ENCODE data around the gene DAPK1.

DAPK1 gene

GRCh38 chr9:87707805-87708506, 210.3 kb downstream of the DAPK1 start:
- no peak for DNase-seq
- intact Hi-C loops (cut with DNase I; ENCODE audit: low total_unique reads) = no loop called here
- Histone ChIP-seq H3K27me3 (no peaks in the 10 kb centered on the region), H3K9me3 (no peaks in the 10 kb centered on the region), H3K4me3 (no peak overlapping the region), H3K36me3 (peaks cover 0 to 14% (median 0%) of the 10 kb centered on the region in 3 donors), H3K4me1 (peaks cover 0 to 13% (median 9%) of the 10 kb centered on the region in 4 donors), H3K27ac (no peak overlapping the region)
- no peak for TF ChIP-seq CTCF (IDR thresholded peaks at IDR 0.05)

- TF ChIP-seq CTCF (IDR thresholded peaks at IDR 0.05) = no peak
- no peak overlapping the region for H3K27ac ChIP-seq
- DNase-seq = no peak
- peaks cover 0 to 19% (median 9%) of the 10 kb centered on the region in 4 donors for H3K4me1 ChIP-seq
- no peak overlapping the region for H3K4me3 ChIP-seq
- peaks cover 0 to 14% (median 0%) of the 10 kb centered on the region in 3 donors for H3K36me3 ChIP-seq
- no peaks in the 10 kb centered on the region for H3K27me3 ChIP-seq
- H3K9me3 ChIP-seq = no peaks in the 10 kb centered on the region
- intact Hi-C loops (cut with DNase I; ENCODE audit: low total_unique reads) = no loop called here
Measured at GRCh38 chr9:87708546-87708945, 210.9 kb downstream of the DAPK1 start.

GRCh38 chr9:87708986-87709728, 211.5 kb downstream of the DAPK1 start:
- intact Hi-C loops (cut with DNase I; ENCODE audit: low total_unique reads) = no loop called here
- Histone ChIP-seq H3K4me1 (peaks cover 0 to 25% (median 13%) of the 10 kb centered on the region in 4 donors), H3K4me3 (no peak overlapping the region), H3K27me3 (no peaks in the 10 kb centered on the region), H3K27ac (no peak overlapping the region), H3K36me3 (peaks cover 0 to 14% (median 0%) of the 10 kb centered on the region in 3 donors), H3K9me3 (no peaks in the 10 kb centered on the region)
- no peak for TF ChIP-seq CTCF (IDR thresholded peaks at IDR 0.05)
- DNase-seq = no peak

DNA sequence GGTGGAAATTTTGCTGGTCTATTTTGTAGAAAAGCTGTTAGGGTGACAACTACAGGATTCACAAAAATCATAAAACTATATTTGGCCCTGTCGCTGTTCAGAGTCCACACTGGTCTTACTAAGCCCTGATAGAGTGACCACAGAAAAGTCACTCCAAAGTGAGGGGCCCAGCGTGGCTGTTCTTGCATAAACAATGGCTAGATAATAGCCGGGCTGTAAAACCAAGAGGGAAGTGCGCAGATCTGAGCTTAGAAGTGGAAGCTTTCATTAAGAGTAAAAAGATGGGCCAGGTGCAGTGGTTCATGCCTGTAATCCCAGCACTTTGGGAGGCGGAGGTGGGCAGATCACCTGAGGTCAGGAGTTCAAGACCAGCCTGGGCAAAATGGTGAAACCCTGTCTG, 212.8 kb downstream of the DAPK1 start:
- no peaks in the 10 kb centered on the region for H3K9me3 ChIP-seq
- no peak for TF ChIP-seq CTCF (IDR thresholded peaks at IDR 0.05)
- H3K27me3 ChIP-seq = no peaks in the 10 kb centered on the region
- intact Hi-C loops (cut with DNase I; ENCODE audit: low total_unique reads) = loop anchor here (10.0 kb wide), 1 partner anchor 1284 kb away; the partner anchor contains the start of gene S1PR3
- no peak for DNase-seq
- no peak overlapping the region for H3K27ac ChIP-seq
- H3K36me3 ChIP-seq = peaks cover 0 to 14% (median 0%) of the 10 kb centered on the region in 3 donors
- no peak overlapping the region for H3K4me3 ChIP-seq
- peaks cover 0 to 35% (median 17%) of the 10 kb centered on the region in 4 donors for H3K4me1 ChIP-seq

GRCh38 chr9:87711857-87712800, 214.5 kb downstream of the DAPK1 start:
- TF ChIP-seq CTCF (IDR thresholded peaks at IDR 0.05) = no peak
- peak in 1 of 2 donors; percentile 32 for DNase-seq
- intact Hi-C loops (cut with DNase I; ENCODE audit: low total_unique reads) = loop anchor here (10.0 kb wide), 1 partner anchor 1283 kb away; the partner anchor contains the start of gene S1PR3
- peak overlapping the region; percentile 51 to 57 for H3K27ac ChIP-seq
- peaks cover 0 to 35% (median 17%) of the 10 kb centered on the region in 4 donors for H3K4me1 ChIP-seq
- no peaks in the 10 kb centered on the region for H3K9me3 ChIP-seq
- H3K4me3 ChIP-seq = no peak overlapping the region
- no peaks in the 10 kb centered on the region for H3K27me3 ChIP-seq
- H3K36me3 ChIP-seq = no peaks in the 10 kb centered on the region

All from tibial artery (tissue), 4 donors.